ENCODE measurements around the gene TSPAN19.

Gene TSPAN19

DNA sequence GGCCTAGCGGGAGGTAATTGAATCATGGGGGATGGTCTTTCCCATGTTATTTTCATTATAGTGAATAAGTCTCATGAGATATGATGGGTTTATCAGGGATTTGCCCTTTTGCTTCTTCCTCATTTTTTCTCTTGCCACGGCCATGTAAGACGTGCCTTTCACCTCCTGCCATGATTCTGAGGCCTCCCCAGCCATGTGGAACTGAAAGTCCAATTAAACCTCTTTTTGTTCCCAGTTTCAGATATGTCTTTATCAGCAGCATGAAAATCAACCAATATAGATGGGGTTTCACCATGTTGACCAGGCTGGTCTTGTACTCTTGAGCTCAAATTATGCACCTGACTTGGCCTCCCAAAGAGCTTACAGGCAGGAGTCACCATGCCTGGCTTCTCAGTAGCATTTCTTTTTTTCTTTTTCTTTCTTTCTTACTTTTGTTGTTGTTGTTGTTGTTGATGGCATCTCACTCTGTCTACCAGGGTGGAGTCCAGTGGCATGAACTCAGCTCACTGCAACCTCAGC is 33.2 kb downstream of the TSPAN19 start:
- Histone ChIP-seq H3K9me3 (ENCODE audit: control insufficient read depth, insufficient read depth, low read depth, low read length) (no peaks in the 10 kb centered on the region), H3K4me3 (ENCODE audit: low read depth, low read length) (no peak overlapping the region), H3K27ac (ENCODE audit: extremely low read depth, low read depth, low read length) (no peak overlapping the region), H3K36me3 (ENCODE audit: control insufficient read depth in 2 of 2, insufficient read depth in 1 of 2, low read length in 2 of 2) (no peaks in the 10 kb centered on the region), H3K4me1 (ENCODE audit: control insufficient read depth, insufficient read depth, low read length) (no peaks in the 10 kb centered on the region)
- CTCF ChIA-PET, result interaction anchor here (0.7 kb wide), 1 partner anchor 654 kb away, joined by 3 read pairs; no protein-coding TSS in a partner anchor
- POLR2A ChIA-PET, result no interaction called here
- TF ChIP-seq ZNF311 (tag by site-specific recombination; IDR thresholded peaks at IDR 0.05; ENCODE audit: borderline replicate concordance), result no peak
- TF ChIP-seq EGR2 (tag by site-specific recombination; IDR thresholded peaks at IDR 0.05; ENCODE audit: low read depth), result no peak
- no peak for TF ChIP-seq MZF1 (tag by site-specific recombination; IDR thresholded peaks at IDR 0.05; ENCODE audit: borderline replicate concordance)
- no peak for TF ChIP-seq ZNF521 (tag by site-specific recombination; IDR thresholded peaks at IDR 0.05)
- TF ChIP-seq, protein P1, sequence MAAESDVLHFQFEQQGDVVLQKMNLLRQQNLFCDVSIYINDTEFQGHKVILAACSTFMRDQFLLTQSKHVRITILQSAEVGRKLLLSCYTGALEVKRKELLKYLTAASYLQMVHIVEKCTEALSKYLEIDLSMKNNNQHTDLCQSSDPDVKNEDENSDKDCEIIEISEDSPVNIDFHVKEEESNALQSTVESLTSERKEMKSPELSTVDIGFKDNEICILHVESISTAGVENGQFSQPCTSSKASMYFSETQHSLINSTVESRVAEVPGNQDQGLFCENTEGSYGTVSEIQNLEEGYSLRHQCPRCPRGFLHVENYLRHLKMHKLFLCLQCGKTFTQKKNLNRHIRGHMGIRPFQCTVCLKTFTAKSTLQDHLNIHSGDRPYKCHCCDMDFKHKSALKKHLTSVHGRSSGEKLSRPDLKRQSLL (tag by site-specific recombination; IDR thresholded peaks at IDR 0.05), result no peak
- no peak for TF ChIP-seq ZNF561 (tag by site-specific recombination; IDR thresholded peaks at IDR 0.05; ENCODE audit: borderline replicate concordance)
- TF ChIP-seq, protein P2, sequence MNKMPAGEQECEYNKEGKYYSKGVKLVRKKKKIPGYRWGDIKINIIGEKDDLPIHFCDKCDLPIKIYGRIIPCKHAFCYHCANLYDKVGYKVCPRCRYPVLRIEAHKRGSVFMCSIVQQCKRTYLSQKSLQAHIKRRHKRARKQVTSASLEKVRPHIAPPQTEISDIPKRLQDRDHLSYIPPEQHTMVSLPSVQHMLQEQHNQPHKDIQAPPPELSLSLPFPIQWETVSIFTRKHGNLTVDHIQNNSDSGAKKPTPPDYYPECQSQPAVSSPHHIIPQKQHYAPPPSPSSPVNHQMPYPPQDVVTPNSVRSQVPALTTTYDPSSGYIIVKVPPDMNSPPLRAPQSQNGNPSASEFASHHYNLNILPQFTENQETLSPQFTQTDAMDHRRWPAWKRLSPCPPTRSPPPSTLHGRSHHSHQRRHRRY (tag by site-specific recombination; IDR thresholded peaks at IDR 0.05), result no peak
- TF ChIP-seq SCRT2 (tag by site-specific recombination; IDR thresholded peaks at IDR 0.05), result no peak
- TF ChIP-seq ZFP3 (tag by site-specific recombination; IDR thresholded peaks at IDR 0.05; ENCODE audit: low read depth), result no peak
- TF ChIP-seq ZNF16 (tag by site-specific recombination; IDR thresholded peaks at IDR 0.05; ENCODE audit: low read depth), result no peak
- TF ChIP-seq FEZF1 (tag by site-specific recombination; IDR thresholded peaks at IDR 0.05), result no peak
- no peak for TF ChIP-seq ZNF548 (tag by site-specific recombination; IDR thresholded peaks at IDR 0.05)

DNA sequence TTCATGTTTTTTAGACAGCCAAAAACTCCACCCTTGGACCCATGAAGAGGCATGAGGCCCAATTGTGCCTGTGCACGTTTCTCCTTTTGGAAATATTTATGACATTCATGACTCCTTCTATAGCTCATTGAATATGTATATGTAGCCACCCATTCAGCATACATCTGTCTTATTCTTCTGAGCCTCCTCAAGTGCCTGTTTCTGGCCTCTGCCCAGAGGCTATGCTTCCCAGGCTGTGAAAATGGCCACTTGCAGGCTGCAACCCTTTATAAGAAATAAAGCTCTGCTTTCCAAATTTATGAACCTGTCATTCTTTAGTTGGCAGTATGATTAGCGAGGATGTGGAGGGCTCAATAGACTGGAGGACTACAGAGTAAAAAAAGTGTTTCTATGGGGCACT is 35.3 kb downstream of the TSPAN19 start:
- no peaks in the 10 kb centered on the region for H3K9me3 ChIP-seq (ENCODE audit: control insufficient read depth, insufficient read depth, low read depth, low read length)
- no peak overlapping the region for H3K27ac ChIP-seq (ENCODE audit: extremely low read depth, low read depth, low read length)
- no peak overlapping the region for H3K4me3 ChIP-seq (ENCODE audit: low read depth, low read length)
- CTCF ChIA-PET, result interaction anchor here (1.0 kb wide), 1 partner anchor 29 kb away, joined by 3 read pairs; no protein-coding TSS in a partner anchor
- H3K4me1 ChIP-seq (ENCODE audit: control insufficient read depth, insufficient read depth, low read length), result no peaks in the 10 kb centered on the region
- no peaks in the 10 kb centered on the region for H3K36me3 ChIP-seq (ENCODE audit: control insufficient read depth in 2 of 2, insufficient read depth in 1 of 2, low read length in 2 of 2)
- POLR2A ChIA-PET, result no interaction called here
- TF ChIP-seq KLF16 (tag by site-specific recombination; IDR thresholded peaks at IDR 0.05) (no peak), SCRT2 (tag by site-specific recombination; IDR thresholded peaks at IDR 0.05) (no peak), SETDB1 (IDR thresholded peaks at IDR 0.05; ENCODE audit: insufficient read length, low read length) (no peak), ZNF266 (tag by site-specific recombination; IDR thresholded peaks at IDR 0.05; ENCODE audit: low read depth) (no peak), ZNF785 (tag by site-specific recombination; IDR thresholded peaks at IDR 0.05) (no peak), ZNF560 (tag by site-specific recombination; IDR thresholded peaks at IDR 0.05; ENCODE audit: borderline replicate concordance) (no peak), ZNF629 (tag by site-specific recombination; IDR thresholded peaks at IDR 0.05) (no peak), ZFP41 (tag by site-specific recombination; IDR thresholded peaks at IDR 0.05; ENCODE audit: borderline replicate concordance) (no peak), ZNF423 (tag by site-specific recombination; IDR thresholded peaks at IDR 0.05) (no peak), ZNF623 (tag by site-specific recombination; IDR thresholded peaks at IDR 0.05) (no peak), ZNF24 (tag by site-specific recombination; IDR thresholded peaks at IDR 0.05) (no peak), YY2 (tag by site-specific recombination; IDR thresholded peaks at IDR 0.05) (no peak), ZNF747 (tag by site-specific recombination; IDR thresholded peaks at IDR 0.05) (no peak), ZNF707 (tag by site-specific recombination; IDR thresholded peaks at IDR 0.05) (no peak)
- TF ChIP-seq, protein P3, sequence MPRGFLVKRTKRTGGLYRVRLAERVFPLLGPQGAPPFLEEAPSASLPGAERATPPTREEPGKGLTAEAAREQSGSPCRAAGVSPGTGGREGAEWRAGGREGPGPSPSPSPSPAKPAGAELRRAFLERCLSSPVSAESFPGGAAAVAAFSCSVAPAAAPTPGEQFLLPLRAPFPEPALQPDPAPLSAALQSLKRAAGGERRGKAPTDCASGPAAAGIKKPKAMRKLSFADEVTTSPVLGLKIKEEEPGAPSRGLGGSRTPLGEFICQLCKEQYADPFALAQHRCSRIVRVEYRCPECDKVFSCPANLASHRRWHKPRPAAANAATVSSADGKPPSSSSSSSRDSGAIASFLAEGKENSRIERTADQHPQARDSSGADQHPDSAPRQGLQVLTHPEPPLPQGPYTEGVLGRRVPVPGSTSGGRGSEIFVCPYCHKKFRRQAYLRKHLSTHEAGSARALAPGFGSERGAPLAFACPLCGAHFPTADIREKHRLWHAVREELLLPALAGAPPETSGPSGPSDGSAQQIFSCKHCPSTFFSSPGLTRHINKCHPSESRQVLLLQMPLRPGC (tag by site-specific recombination; IDR thresholded peaks at IDR 0.05), result no peak
- TF ChIP-seq, protein P4, sequence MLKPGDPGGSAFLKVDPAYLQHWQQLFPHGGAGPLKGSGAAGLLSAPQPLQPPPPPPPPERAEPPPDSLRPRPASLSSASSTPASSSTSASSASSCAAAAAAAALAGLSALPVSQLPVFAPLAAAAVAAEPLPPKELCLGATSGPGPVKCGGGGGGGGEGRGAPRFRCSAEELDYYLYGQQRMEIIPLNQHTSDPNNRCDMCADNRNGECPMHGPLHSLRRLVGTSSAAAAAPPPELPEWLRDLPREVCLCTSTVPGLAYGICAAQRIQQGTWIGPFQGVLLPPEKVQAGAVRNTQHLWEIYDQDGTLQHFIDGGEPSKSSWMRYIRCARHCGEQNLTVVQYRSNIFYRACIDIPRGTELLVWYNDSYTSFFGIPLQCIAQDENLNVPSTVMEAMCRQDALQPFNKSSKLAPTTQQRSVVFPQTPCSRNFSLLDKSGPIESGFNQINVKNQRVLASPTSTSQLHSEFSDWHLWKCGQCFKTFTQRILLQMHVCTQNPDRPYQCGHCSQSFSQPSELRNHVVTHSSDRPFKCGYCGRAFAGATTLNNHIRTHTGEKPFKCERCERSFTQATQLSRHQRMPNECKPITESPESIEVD (tag by site-specific recombination; IDR thresholded peaks at IDR 0.05), result no peak
- TF ChIP-seq, protein P5, sequence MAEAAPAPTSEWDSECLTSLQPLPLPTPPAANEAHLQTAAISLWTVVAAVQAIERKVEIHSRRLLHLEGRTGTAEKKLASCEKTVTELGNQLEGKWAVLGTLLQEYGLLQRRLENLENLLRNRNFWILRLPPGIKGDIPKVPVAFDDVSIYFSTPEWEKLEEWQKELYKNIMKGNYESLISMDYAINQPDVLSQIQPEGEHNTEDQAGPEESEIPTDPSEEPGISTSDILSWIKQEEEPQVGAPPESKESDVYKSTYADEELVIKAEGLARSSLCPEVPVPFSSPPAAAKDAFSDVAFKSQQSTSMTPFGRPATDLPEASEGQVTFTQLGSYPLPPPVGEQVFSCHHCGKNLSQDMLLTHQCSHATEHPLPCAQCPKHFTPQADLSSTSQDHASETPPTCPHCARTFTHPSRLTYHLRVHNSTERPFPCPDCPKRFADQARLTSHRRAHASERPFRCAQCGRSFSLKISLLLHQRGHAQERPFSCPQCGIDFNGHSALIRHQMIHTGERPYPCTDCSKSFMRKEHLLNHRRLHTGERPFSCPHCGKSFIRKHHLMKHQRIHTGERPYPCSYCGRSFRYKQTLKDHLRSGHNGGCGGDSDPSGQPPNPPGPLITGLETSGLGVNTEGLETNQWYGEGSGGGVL (tag by site-specific recombination; IDR thresholded peaks at IDR 0.05), result no peak
